ENCODE data around the gene CPNE5. TPM values are rescaled to one million over a fixed set of nuclear protein-coding genes. Genes with fewer than 3 reads are reported as not detected.

CPNE5 gene
- total and polyA plus RNA-seq, 9 donors, result 1.4 to 22.1 (median 6.2) TPM

DNA sequence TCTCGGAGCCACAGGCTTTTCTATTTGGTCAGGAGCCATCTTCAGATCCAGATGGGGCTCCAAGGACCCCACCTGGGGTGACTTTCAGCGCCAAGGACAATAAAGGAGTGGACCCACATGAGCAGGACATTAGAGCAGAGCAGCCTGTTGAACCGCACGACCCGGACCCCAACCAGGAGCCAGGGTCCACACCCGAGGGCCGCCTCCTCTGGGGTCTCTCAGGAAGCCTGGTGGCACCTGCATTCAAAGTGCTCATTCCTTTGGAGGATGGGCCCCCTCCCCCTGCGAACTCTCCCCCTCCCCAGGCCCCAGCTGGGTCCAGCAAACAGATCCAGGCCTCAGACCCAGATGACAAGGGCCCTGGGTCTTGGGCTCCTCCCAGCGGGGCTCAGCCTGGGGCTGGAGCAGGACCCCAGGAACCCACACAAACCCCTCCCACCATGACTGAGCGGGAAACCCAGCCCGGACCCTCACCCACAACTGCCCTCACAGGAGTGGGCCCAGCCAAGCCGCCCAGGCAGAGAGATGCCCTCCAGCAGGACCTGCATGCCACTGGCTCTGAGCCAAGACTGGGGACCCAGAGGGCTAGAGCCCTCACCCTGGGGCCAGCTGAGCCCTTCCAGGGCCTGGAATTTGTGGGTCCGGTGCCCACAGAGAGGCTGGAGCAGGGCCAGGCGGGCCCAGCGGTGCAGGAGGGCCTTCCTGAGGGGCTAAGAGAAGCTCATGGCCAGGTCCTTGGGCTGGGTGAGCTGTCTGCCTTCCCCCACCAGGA, 117.7 kb downstream of the CPNE5 start:
- H3K4me1 ChIP-seq (ENCODE audit: insufficient read depth), result no peaks in the 10 kb centered on the region
- DNase-seq, result no peak
- no peaks in the 10 kb centered on the region for H3K9me3 ChIP-seq
- no peak overlapping the region for H3K4me3 ChIP-seq
- H3K27ac ChIP-seq, result no peak overlapping the region
- H3K36me3 ChIP-seq, result no peaks in the 10 kb centered on the region
- TF ChIP-seq, protein P1, sequence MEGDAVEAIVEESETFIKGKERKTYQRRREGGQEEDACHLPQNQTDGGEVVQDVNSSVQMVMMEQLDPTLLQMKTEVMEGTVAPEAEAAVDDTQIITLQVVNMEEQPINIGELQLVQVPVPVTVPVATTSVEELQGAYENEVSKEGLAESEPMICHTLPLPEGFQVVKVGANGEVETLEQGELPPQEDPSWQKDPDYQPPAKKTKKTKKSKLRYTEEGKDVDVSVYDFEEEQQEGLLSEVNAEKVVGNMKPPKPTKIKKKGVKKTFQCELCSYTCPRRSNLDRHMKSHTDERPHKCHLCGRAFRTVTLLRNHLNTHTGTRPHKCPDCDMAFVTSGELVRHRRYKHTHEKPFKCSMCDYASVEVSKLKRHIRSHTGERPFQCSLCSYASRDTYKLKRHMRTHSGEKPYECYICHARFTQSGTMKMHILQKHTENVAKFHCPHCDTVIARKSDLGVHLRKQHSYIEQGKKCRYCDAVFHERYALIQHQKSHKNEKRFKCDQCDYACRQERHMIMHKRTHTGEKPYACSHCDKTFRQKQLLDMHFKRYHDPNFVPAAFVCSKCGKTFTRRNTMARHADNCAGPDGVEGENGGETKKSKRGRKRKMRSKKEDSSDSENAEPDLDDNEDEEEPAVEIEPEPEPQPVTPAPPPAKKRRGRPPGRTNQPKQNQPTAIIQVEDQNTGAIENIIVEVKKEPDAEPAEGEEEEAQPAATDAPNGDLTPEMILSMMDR (IDR thresholded peaks at IDR 0.05), result no peak
- TF ChIP-seq POLR2A (IDR thresholded peaks at IDR 0.05) (no peak), EP300 (IDR thresholded peaks at IDR 0.05) (no peak)
- 81 to 84% (median 83%) methylated on average over 10 to 15 of the region's 15 CpGs for WGBS, 3 donors
- H3K27me3 ChIP-seq, result no peaks in the 10 kb centered on the region
- intact Hi-C loops (cut with DNase I), result no loop called here

GRCh38 chr6:36720251-36721141, 118.7 kb downstream of the CPNE5 start:
- no peak overlapping the region for H3K4me3 ChIP-seq
- TF ChIP-seq, protein P1 (IDR thresholded peaks at IDR 0.05), result no peak
- TF ChIP-seq POLR2A (IDR thresholded peaks at IDR 0.05) (no peak), EP300 (IDR thresholded peaks at IDR 0.05) (no peak)
- WGBS, 3 donors, result 88 to 97% (median 88%) methylated on average over 5 to 11 of the region's 11 CpGs
- no peaks in the 10 kb centered on the region for H3K27me3 ChIP-seq
- no peak overlapping the region for H3K27ac ChIP-seq
- DNase-seq, result peak in 1 of 5 donors; percentile 23
- H3K4me1 ChIP-seq (ENCODE audit: insufficient read depth), result no peaks in the 10 kb centered on the region
- H3K36me3 ChIP-seq, result no peaks in the 10 kb centered on the region
- intact Hi-C loops (cut with DNase I), result no loop called here
- no peaks in the 10 kb centered on the region for H3K9me3 ChIP-seq

GRCh38 chr6:36719126-36719525, 120.1 kb downstream of the CPNE5 start:
- Histone ChIP-seq H3K27me3 (no peaks in the 10 kb centered on the region), H3K27ac (no peak overlapping the region), H3K9me3 (no peaks in the 10 kb centered on the region), H3K4me3 (no peak overlapping the region), H3K36me3 (no peaks in the 10 kb centered on the region), H3K4me1 (ENCODE audit: insufficient read depth) (no peaks in the 10 kb centered on the region)
- intact Hi-C loops (cut with DNase I), result no loop called here
- TF ChIP-seq POLR2A (IDR thresholded peaks at IDR 0.05) (no peak), EP300 (IDR thresholded peaks at IDR 0.05) (no peak)
- TF ChIP-seq, protein P1 (IDR thresholded peaks at IDR 0.05), result no peak
- peak in 1 of 5 donors; percentile 12 for DNase-seq
- 80 to 85% (median 81%) methylated on average over 7 of the region's 7 CpGs for WGBS, 3 donors

GRCh38 chr6:36718560-36718959, 120.7 kb downstream of the CPNE5 start:
- Histone ChIP-seq H3K9me3 (no peaks in the 10 kb centered on the region), H3K4me3 (no peak overlapping the region), H3K4me1 (ENCODE audit: insufficient read depth) (no peaks in the 10 kb centered on the region), H3K27me3 (no peaks in the 10 kb centered on the region), H3K36me3 (no peaks in the 10 kb centered on the region), H3K27ac (no peak overlapping the region)
- 76 to 84% (median 80%) methylated on average over 5 of the region's 5 CpGs for WGBS, 3 donors
- TF ChIP-seq POLR2A (IDR thresholded peaks at IDR 0.05) (no peak), EP300 (IDR thresholded peaks at IDR 0.05) (no peak)
- TF ChIP-seq, protein P1 (IDR thresholded peaks at IDR 0.05), result no peak
- no peak for DNase-seq
- intact Hi-C loops (cut with DNase I), result no loop called here

Measured in ovary (tissue), 9 donors.